ENCODE results near the gene ANKK1.

Gene ANKK1

DNA sequence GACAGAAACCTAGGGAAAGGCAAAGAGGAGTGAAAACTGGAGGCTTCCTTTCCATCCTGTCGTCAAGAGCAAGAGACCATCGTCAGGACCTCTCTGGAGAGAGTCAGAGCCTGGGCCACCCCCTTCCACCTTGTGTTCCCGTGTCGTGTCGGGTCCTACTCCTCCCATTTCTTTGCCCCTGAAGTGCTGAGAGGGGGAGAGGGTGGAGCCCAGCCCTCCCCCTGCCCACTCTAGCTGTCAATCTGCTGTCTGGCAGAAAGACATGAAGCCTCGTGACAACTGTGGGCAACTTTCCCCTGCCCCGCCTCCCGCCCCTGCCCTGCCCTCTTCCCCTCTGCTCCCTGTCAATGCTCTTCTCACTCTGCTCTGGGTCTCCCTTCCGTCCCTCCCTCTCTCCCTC is 20.6 kb downstream of the ANKK1 start:
- no peak for TF ChIP-seq ARNTL (CRISPR knock-in tag; IDR thresholded peaks at IDR 0.05; ENCODE audit: borderline replicate concordance, low read depth)
- TF ChIP-seq SNAI2 (CRISPR knock-in tag; IDR thresholded peaks at IDR 0.05), result no peak
- TF ChIP-seq ZNF8 (CRISPR knock-in tag; IDR thresholded peaks at IDR 0.05), result no peak
- TF ChIP-seq CSDC2 (CRISPR knock-in tag; IDR thresholded peaks at IDR 0.05), result no peak
- no peak for TF ChIP-seq TOX (CRISPR knock-in tag; IDR thresholded peaks at IDR 0.05; ENCODE audit: borderline replicate concordance)
- TF ChIP-seq, protein P1, sequence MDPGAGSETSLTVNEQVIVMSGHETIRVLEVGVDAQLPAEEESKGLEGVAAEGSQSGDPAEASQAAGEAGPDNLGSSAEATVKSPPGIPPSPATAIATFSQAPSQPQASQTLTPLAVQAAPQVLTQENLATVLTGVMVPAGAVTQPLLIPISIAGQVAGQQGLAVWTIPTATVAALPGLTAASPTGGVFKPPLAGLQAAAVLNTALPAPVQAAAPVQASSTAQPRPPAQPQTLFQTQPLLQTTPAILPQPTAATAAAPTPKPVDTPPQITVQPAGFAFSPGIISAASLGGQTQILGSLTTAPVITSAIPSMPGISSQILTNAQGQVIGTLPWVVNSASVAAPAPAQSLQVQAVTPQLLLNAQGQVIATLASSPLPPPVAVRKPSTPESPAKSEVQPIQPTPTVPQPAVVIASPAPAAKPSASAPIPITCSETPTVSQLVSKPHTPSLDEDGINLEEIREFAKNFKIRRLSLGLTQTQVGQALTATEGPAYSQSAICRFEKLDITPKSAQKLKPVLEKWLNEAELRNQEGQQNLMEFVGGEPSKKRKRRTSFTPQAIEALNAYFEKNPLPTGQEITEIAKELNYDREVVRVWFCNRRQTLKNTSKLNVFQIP (CRISPR knock-in tag; IDR thresholded peaks at IDR 0.05; ENCODE audit: borderline replicate concordance, low read depth), result no peak
- TF ChIP-seq, protein P2, sequence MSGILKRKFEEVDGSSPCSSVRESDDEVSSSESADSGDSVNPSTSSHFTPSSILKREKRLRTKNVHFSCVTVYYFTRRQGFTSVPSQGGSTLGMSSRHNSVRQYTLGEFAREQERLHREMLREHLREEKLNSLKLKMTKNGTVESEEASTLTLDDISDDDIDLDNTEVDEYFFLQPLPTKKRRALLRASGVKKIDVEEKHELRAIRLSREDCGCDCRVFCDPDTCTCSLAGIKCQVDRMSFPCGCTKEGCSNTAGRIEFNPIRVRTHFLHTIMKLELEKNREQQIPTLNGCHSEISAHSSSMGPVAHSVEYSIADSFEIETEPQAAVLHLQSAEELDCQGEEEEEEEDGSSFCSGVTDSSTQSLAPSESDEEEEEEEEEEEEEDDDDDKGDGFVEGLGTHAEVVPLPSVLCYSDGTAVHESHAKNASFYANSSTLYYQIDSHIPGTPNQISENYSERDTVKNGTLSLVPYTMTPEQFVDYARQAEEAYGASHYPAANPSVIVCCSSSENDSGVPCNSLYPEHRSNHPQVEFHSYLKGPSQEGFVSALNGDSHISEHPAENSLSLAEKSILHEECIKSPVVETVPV (CRISPR knock-in tag; IDR thresholded peaks at IDR 0.05), result no peak
- TF ChIP-seq OSR1 (CRISPR knock-in tag; IDR thresholded peaks at IDR 0.05), result no peak
- TF ChIP-seq GLIS3 (CRISPR knock-in tag; IDR thresholded peaks at IDR 0.05), result no peak
- TF ChIP-seq ZFP30 (CRISPR knock-in tag; IDR thresholded peaks at IDR 0.05), result no peak
- TF ChIP-seq, protein P3, sequence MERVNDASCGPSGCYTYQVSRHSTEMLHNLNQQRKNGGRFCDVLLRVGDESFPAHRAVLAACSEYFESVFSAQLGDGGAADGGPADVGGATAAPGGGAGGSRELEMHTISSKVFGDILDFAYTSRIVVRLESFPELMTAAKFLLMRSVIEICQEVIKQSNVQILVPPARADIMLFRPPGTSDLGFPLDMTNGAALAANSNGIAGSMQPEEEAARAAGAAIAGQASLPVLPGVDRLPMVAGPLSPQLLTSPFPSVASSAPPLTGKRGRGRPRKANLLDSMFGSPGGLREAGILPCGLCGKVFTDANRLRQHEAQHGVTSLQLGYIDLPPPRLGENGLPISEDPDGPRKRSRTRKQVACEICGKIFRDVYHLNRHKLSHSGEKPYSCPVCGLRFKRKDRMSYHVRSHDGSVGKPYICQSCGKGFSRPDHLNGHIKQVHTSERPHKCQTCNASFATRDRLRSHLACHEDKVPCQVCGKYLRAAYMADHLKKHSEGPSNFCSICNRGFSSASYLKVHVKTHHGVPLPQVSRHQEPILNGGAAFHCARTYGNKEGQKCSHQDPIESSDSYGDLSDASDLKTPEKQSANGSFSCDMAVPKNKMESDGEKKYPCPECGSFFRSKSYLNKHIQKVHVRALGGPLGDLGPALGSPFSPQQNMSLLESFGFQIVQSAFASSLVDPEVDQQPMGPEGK (CRISPR knock-in tag; IDR thresholded peaks at IDR 0.05; ENCODE audit: borderline replicate concordance), result no peak
- TF ChIP-seq, protein P4, sequence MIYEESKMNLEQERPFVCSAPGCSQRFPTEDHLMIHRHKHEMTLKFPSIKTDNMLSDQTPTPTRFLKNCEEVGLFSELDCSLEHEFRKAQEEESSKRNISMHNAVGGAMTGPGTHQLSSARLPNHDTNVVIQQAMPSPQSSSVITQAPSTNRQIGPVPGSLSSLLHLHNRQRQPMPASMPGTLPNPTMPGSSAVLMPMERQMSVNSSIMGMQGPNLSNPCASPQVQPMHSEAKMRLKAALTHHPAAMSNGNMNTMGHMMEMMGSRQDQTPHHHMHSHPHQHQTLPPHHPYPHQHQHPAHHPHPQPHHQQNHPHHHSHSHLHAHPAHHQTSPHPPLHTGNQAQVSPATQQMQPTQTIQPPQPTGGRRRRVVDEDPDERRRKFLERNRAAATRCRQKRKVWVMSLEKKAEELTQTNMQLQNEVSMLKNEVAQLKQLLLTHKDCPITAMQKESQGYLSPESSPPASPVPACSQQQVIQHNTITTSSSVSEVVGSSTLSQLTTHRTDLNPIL (CRISPR knock-in tag; IDR thresholded peaks at IDR 0.05; ENCODE audit: low read depth), result no peak
- no peak for TF ChIP-seq TCF4 (CRISPR knock-in tag; IDR thresholded peaks at IDR 0.05; ENCODE audit: borderline replicate concordance)
- TF ChIP-seq PPARA (CRISPR knock-in tag; IDR thresholded peaks at IDR 0.05; ENCODE audit: borderline replicate concordance), result no peak
- TF ChIP-seq, protein P5, sequence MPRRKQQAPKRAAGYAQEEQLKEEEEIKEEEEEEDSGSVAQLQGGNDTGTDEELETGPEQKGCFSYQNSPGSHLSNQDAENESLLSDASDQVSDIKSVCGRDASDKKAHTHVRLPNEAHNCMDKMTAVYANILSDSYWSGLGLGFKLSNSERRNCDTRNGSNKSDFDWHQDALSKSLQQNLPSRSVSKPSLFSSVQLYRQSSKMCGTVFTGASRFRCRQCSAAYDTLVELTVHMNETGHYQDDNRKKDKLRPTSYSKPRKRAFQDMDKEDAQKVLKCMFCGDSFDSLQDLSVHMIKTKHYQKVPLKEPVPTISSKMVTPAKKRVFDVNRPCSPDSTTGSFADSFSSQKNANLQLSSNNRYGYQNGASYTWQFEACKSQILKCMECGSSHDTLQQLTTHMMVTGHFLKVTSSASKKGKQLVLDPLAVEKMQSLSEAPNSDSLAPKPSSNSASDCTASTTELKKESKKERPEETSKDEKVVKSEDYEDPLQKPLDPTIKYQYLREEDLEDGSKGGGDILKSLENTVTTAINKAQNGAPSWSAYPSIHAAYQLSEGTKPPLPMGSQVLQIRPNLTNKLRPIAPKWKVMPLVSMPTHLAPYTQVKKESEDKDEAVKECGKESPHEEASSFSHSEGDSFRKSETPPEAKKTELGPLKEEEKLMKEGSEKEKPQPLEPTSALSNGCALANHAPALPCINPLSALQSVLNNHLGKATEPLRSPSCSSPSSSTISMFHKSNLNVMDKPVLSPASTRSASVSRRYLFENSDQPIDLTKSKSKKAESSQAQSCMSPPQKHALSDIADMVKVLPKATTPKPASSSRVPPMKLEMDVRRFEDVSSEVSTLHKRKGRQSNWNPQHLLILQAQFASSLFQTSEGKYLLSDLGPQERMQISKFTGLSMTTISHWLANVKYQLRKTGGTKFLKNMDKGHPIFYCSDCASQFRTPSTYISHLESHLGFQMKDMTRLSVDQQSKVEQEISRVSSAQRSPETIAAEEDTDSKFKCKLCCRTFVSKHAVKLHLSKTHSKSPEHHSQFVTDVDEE (CRISPR knock-in tag; IDR thresholded peaks at IDR 0.05), result no peak
- no peak for TF ChIP-seq ZNF565 (CRISPR knock-in tag; conservative IDR thresholded peaks at IDR 0.05; ENCODE audit: low read depth)
- TF ChIP-seq RARB (CRISPR knock-in tag; IDR thresholded peaks at IDR 0.05), result no peak
- ATAC-seq, result no peak

DNA sequence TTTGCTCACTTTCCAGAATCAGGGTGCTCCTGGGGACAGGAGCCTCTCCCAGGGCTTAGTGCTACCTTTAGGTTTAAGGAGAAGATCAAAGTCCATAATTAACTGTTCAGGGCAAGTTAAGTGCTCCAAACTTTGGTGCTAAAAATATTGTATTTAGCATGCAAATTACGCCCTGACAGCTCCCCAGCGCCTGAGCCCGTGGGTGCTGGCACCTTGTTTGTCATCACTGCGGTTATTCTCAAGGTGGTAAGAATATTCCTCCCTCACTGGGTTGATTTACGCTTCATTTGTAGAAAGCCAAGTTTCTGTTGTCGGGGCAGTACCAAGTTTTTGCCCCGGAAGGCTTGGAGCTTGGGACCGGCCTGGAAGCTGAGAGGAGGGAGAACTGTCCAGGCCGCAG is 21.3 kb downstream of the ANKK1 start:
- ATAC-seq, result no peak
- TF ChIP-seq ZFP30 (CRISPR knock-in tag; IDR thresholded peaks at IDR 0.05), result no peak

DNA sequence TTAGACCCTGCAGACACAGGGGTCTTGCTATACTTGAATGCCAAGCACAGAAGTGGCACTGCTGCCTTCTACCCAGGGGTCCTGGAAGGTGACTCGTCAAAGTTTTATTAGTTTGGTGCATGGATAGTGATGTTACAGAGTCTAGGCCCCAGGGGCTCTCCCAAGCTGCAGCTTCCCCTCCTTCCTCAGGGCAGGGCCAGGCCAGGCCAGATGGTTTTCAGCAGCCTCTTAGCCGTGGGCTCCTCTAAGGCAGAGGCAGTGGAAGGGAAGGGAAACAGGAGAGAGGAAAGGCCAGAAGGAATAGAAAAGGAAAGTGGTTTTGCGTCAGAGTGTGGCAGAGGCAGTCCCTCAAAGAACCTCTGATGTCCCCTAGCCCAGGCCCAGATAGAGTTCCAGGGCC is 21.9 kb downstream of the ANKK1 start:
- ATAC-seq, result no peak
- no peak for TF ChIP-seq ARNTL (CRISPR knock-in tag; IDR thresholded peaks at IDR 0.05; ENCODE audit: borderline replicate concordance, low read depth)
- no peak for TF ChIP-seq CSDC2 (CRISPR knock-in tag; IDR thresholded peaks at IDR 0.05)

DNA sequence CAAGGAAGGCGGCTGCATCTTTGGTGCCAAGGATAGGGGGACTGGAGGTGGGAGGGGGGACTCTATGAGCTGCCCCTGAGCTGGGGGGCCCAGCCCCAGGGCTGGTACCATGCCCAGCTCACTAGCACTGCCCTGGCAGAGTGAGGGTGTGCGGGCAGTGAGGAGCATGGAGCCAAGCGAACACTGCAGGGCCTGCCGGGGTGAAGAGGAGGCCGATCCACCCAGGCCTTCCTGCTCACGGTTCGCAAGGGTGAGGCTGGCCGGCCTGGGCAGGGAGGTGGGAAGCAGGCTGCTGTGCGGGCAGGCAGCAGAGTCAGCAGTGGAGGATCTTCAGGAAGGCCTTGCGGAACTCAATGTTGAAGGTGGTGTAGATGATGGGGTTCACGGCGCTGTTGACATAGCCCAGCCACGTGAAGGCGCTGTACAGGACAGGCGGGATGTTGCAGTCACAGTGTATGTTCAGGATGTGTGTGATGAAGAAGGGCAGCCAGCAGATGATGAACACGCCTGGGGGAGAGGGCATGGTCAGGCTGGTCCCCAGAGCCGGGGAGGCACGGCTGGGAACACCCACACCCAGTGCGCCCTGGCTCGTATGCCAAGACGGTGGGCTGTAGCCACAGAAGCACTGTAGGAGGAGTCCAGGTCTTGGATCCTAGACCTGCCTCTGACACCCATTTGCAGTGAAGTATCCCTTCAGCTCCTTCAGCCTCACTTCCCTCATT is 23.0 kb downstream of the ANKK1 start:
- ATAC-seq, result no peak
- TF ChIP-seq ZNF8 (CRISPR knock-in tag; IDR thresholded peaks at IDR 0.05) (no peak), BACH2 (CRISPR knock-in tag; IDR thresholded peaks at IDR 0.05; ENCODE audit: borderline replicate concordance) (no peak), ZNF565 (CRISPR knock-in tag; conservative IDR thresholded peaks at IDR 0.05; ENCODE audit: low read depth) (no peak), ZFP3 (CRISPR knock-in tag; IDR thresholded peaks at IDR 0.05) (no peak), SNAI2 (CRISPR knock-in tag; IDR thresholded peaks at IDR 0.05) (no peak), PPARA (CRISPR knock-in tag; IDR thresholded peaks at IDR 0.05; ENCODE audit: borderline replicate concordance) (no peak), TCF4 (CRISPR knock-in tag; IDR thresholded peaks at IDR 0.05; ENCODE audit: borderline replicate concordance) (no peak), ZC3H10 (CRISPR knock-in tag; IDR thresholded peaks at IDR 0.05) (no peak), CSDC2 (CRISPR knock-in tag; IDR thresholded peaks at IDR 0.05) (no peak)
- TF ChIP-seq, protein P4 (CRISPR knock-in tag; IDR thresholded peaks at IDR 0.05; ENCODE audit: low read depth), result no peak
- TF ChIP-seq, protein P3 (CRISPR knock-in tag; IDR thresholded peaks at IDR 0.05; ENCODE audit: borderline replicate concordance), result no peak
- TF ChIP-seq, protein P2 (CRISPR knock-in tag; IDR thresholded peaks at IDR 0.05), result no peak
